Activated T-helper 1 cell treated with anti-CD3 and anti-CD28 coated beads, Interleukin-12 subunit alpha, Interleukin-12 subunit beta, Interleukin-2, Interleukin-4 antibody, amounts not matched to agents 30 ng/mL and 10 ng/mL and 1 ng/mL, durations not matched to agents 14 hours and 24 hours and 36 hours (primary cell): ENCODE results near the gene REXO5. TPM values are rescaled to one million over a fixed set of nuclear protein-coding genes. Genes with fewer than 3 reads are reported as not detected.
A peak's percentile ranks its signal among the peaks of the same experiment; 100 is the strongest.
"Not testable (repeated sequence)": the region's sequence is repeated elsewhere in the genome, so short reads cannot be mapped to it uniquely, and the experiment has no call there.

Experiments
- DNase-seq: peaks from one replicate; pipeline ENCODE4 v3.0.0; 2021; ENCODE audit warnings: low spot score
- H3K27ac Mint-ChIP-seq: one replicate; pipeline ENCODE4 v1.8.0; 2021; ENCODE audit warnings: mild to moderate bottlenecking, mixed read lengths
- H3K27me3 Mint-ChIP-seq: one replicate; pipeline ENCODE4 v1.8.0; 2022; ENCODE audit warnings: mild to moderate bottlenecking, moderate library complexity, mixed read lengths; ENCODE audit not compliant: insufficient read depth
- H3K36me3 Mint-ChIP-seq: one replicate; pipeline ENCODE4 v1.8.0; 2021; ENCODE audit warnings: low read depth, mixed read lengths
- H3K4me1 Mint-ChIP-seq: one replicate; pipeline ENCODE4 v1.8.0; 2021; ENCODE audit warnings: low read depth, mixed read lengths
- H3K4me3 Mint-ChIP-seq: one replicate; pipeline ENCODE4 v1.8.0; 2021; ENCODE audit warnings: mild to moderate bottlenecking, moderate library complexity, mixed read lengths
- H3K9me3 Mint-ChIP-seq: one replicate; pipeline ENCODE4 v1.8.0; 2021; ENCODE audit warnings: mixed read lengths
- intact Hi-C: fragments of 100-400 bp; cut with micrococcal nuclease; formaldehyde crosslinking; loops from one replicate; pipeline ENCODE4 v1.15.1; 2024
- total RNA-seq: library from RNA; stranded (reverse); gene quantifications from 2 replicates; pipeline ENCODE4 v1.2.3, GENCODE V29; 2022

REXO5 gene, protein sequence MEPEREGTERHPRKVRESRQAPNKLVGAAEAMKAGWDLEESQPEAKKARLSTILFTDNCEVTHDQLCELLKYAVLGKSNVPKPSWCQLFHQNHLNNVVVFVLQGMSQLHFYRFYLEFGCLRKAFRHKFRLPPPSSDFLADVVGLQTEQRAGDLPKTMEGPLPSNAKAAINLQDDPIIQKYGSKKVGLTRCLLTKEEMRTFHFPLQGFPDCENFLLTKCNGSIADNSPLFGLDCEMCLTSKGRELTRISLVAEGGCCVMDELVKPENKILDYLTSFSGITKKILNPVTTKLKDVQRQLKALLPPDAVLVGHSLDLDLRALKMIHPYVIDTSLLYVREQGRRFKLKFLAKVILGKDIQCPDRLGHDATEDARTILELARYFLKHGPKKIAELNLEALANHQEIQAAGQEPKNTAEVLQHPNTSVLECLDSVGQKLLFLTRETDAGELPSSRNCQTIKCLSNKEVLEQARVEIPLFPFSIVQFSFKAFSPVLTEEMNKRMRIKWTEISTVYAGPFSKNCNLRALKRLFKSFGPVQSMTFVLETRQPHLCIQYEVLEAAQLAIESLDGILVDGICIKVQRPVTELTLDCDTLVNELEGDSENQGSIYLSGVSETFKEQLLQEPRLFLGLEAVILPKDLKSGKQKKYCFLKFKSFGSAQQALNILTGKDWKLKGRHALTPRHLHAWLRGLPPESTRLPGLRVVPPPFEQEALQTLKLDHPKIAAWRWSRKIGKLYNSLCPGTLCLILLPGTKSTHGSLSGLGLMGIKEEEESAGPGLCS
- total RNA-seq = 7.7 and 8.3 TPM in 2 replicates

DNA sequence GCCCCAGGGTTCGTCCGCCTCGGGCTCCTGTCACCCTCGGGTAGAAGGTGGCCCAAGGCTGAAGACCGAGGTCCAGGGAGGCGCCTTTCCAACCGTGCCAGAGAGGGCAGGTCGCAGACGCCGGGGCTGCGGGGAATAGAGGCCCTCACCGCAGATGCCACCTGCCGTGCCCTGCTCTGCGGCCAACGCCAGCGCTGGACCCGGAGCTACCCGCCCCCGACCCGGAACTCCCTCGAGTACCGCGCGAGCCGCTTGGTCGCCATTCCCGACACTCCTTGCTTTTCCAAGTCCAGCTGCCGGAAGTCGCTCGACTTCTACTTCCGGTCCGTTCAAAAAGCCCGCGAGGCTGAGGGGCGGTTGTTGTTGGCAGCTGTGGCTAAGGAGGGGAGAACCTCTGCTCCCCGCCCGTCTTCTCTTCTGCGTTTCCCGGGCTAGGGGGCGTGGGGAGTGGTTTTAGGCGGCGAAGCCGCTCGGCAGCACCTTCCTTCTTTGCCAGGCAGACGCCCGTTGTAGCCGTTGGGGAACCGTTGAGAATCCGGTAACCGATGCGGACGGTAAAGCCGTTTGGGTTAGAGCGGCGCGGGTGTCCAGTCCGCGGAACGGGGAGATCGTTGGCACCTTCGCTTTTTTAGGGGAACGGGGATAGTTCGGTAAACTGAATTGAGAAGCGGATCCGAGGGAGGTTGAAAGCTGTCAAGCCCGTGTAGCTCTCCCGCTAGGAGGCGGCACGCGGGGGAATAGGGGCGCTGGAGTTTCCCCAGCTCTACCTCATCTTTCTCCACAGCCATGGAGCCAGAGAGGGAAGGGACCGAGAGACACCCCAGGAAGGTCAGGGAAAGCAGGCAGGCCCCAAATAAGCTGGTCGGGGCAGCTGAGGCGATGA lies at the start of gene REXO5, which contains the start of gene ERI2:
TSS of gene REXO5 (plus strand) at position 360 of the 883 bp plus-strand sequence. CDS start at position 787, 427 bp downstream.
TSS of gene ERI2 (minus strand) at position 305 of the 883 bp plus-strand sequence. CDS start at position 263, 42 bp downstream.
- Mint-ChIP-seq H3K27ac (peak within 1 kb of the TSS; percentile 96), H3K36me3 (peaks cover 8% of the 10 kb centered on the region), H3K4me1 (peaks cover 31% of the 10 kb centered on the region), H3K9me3 (no peaks in the 10 kb centered on the region), H3K27me3 (no peaks in the 10 kb centered on the region), H3K4me3 (peak within 1 kb of the TSS; percentile 98)
- DNase-seq = peak; percentile 71
- intact Hi-C loops = loop anchor here (1.0 to 5.0 kb wide), 7 partner anchors 16 to 352 kb away; partner anchors contain the start of genes DCUN1D3, LDAF1, LYRM1 and THUMPD1

DNA sequence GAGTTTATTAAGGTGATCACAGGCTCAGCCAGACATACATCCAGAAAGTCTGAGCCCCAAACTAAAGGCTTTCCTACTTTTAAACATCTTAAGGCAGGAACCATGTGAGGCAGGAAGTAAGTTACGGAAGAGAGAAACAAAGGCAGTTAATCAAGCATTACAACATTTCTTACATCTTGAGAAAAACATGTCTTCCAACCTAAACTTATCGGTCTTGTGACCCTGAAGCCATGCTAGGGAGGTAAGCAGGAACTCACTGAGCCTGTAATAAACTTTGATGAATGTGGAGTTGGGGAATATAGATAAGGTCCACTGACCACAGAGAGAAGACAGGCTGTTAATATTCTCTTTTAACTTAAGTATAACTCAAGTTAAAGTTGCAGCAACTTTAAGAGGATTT lies 46.0 kb upstream of the REXO5 start:
- no peak for DNase-seq
- H3K27ac Mint-ChIP-seq = no peak overlapping the region
- peaks cover 3% of the 10 kb centered on the region for H3K27me3 Mint-ChIP-seq
- H3K36me3 Mint-ChIP-seq = peaks cover 6% of the 10 kb centered on the region
- H3K4me3 Mint-ChIP-seq = no peak overlapping the region
- H3K9me3 Mint-ChIP-seq = peaks cover 26% of the 10 kb centered on the region
- peaks cover 16% of the 10 kb centered on the region for H3K4me1 Mint-ChIP-seq
- intact Hi-C loops = no loop called here

DNA sequence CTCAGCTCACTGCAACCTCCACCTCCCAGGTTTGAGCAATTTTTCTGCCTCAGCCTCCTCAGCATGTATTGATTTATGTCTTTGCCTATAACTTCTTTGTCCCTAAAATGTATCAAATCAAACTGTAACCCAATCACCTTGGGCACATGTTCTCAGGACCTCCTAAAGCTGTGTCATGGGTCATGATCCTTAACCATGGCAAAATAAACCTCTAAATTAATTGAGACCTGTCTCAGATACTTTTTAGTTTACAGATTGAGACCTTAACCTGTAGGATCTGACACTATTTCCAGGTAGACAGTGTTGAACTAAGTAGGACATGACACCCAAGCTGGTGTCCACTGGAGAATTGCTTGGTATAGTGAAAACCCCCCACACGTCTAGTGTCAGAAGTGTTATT lies 45.2 kb upstream of the REXO5 start:
- Mint-ChIP-seq H3K36me3 (peaks cover 6% of the 10 kb centered on the region), H3K9me3 (peaks cover 26% of the 10 kb centered on the region), H3K4me3 (no peak overlapping the region), H3K4me1 (peaks cover 16% of the 10 kb centered on the region), H3K27me3 (peaks cover 3% of the 10 kb centered on the region), H3K27ac (no peak overlapping the region)
- intact Hi-C loops = no loop called here
- no peak for DNase-seq

DNA sequence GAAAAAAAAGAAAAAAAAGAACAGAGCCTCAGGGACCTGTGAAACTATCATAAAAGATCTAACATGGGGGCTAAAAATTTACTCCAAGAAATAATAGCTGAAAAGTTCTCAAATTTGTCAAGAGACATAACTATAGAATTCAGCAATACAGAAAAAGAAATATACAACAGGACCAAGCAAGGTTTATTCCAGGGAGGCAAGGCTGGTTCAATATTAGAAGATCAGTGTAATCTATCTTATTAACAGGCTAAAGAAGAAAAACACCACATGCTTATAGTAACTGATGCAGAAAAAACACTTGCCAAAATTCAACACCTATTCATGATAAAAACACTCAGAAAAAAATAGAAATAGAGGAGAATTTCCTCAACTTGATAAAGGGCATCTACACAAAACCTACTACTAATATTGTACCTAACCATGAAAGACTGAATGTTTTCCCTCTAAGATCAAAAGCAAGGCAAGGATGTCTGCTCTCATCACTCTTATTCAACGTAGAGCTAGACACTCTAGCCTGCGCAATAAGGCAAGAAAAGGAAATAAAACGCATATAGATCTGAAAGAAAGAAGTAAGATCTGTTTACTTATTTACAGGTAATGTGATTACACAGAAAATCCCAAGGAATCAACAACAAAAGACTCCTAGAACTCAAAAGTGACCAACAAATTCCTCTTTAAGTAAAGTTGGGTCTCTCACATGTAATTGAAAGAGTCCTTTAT lies 43.8 kb upstream of the REXO5 start:
- Mint-ChIP-seq H3K27me3 (peaks cover 3% of the 10 kb centered on the region), H3K4me3 (peak overlapping the region; percentile 84), H3K36me3 (peaks cover 6% of the 10 kb centered on the region), H3K4me1 (peaks cover 16% of the 10 kb centered on the region), H3K27ac (no peak overlapping the region), H3K9me3 (peaks cover 26% of the 10 kb centered on the region)
- DNase-seq = no peak
- intact Hi-C loops = loop anchor here (1.0 kb wide), 1 partner anchor 21 kb away; the partner anchor contains the start of gene THUMPD1

DNA sequence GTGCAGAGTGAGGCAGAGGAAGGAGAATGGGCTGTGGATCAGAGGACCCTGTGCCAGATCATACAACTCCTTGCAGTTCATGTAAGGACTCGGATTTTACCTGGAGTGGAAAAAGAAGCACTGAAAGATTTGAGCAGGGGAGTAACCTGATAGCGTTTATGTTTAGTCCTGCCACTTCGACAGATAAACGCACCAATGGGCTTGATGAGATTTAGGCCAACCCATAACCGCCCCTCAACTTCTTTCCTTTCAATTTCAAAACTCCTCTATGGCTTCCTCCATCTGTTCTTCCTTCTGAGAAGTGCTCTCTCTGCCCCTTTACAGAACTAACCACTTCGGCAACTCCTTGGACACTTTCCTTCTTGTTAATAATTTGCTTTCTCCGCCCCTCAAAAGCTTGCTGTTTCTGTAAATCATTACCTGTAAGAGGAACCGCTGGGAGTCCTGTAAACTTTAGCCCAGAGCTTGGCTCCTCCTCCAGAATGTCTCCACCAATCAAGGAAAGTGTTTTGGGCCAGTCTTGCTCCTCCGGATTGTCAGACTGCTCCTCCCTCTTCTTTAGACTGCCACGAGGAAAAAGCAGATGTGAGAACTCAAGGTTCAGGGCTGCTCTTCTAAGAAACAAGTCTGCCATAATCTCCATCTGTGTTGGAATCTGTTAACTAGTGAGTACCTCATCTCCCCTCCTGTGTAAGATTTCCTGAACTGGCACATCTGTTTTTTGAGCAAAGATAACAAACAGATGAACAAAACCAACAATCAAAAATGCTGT lies 42.7 kb upstream of the REXO5 start, which contains the start of gene ACSM3:
TSS of gene ACSM3 (plus strand) at position 554 of the 772 bp plus-strand sequence. CDS start 6,021 bp downstream, outside the sequence.
- DNase-seq = peak; percentile 64
- H3K4me1 Mint-ChIP-seq = peaks cover 16% of the 10 kb centered on the region
- H3K36me3 Mint-ChIP-seq = peaks cover 6% of the 10 kb centered on the region
- H3K27me3 Mint-ChIP-seq = peaks cover 3% of the 10 kb centered on the region
- peak within 1 kb of the TSS; percentile 61 for H3K27ac Mint-ChIP-seq
- intact Hi-C loops = loop anchor here (1.0 kb wide), 1 partner anchor 22 kb away; the partner anchor contains the start of gene THUMPD1
- peak within 1 kb of the TSS; percentile 84 for H3K4me3 Mint-ChIP-seq
- peaks cover 26% of the 10 kb centered on the region for H3K9me3 Mint-ChIP-seq

DNA sequence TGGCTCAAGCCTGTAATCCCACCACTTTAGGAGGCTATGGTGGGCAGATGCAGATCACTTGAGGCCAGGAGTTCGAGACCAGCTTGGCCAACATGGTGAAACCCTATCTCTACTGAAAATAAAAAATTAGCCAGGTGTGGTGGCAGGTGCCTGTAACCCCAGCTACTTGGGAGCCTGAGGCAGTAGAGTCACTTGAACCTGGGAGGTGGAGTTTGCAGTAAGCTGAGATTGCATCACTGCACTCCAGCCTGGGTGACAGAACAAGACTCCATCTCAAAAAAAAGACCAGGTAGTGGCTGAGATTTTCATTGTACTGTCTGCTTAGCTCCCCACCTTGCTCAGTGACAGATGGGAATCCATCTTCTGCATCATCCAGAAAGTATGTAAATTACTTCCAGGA lies 41.9 kb upstream of the REXO5 start:
- H3K27me3 Mint-ChIP-seq, H3K4me3 Mint-ChIP-seq, DNase-seq, H3K27ac Mint-ChIP-seq, H3K36me3 Mint-ChIP-seq, intact Hi-C loops: not testable (repeated sequence)
- H3K4me1 Mint-ChIP-seq = peaks cover 16% of the 10 kb centered on the region
- H3K9me3 Mint-ChIP-seq = peaks cover 26% of the 10 kb centered on the region

DNA sequence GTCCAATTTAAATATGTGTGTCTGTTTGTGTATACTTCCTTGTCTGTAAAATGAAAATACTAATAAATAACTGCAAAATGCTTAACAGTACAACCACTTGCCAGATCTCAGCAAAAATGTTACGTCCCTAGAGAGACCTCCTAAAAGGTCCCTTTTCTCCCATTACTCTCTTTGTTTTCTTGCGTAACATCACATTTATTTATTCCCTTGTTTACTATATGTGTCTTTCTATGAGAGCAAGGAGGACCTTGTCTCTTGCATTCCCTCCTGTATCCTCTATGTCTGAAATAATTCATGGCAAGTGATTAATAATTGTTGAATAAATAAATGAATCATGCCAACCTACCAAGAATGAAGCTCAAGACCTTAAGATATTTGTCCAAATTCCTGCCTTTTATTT lies 40.6 kb upstream of the REXO5 start:
- Mint-ChIP-seq H3K36me3 (peaks cover 6% of the 10 kb centered on the region), H3K27ac (no peak overlapping the region), H3K27me3 (peaks cover 3% of the 10 kb centered on the region), H3K4me3 (no peak overlapping the region), H3K4me1 (peaks cover 16% of the 10 kb centered on the region), H3K9me3 (peaks cover 17% of the 10 kb centered on the region)
- DNase-seq = no peak
- intact Hi-C loops = no loop called here

DNA sequence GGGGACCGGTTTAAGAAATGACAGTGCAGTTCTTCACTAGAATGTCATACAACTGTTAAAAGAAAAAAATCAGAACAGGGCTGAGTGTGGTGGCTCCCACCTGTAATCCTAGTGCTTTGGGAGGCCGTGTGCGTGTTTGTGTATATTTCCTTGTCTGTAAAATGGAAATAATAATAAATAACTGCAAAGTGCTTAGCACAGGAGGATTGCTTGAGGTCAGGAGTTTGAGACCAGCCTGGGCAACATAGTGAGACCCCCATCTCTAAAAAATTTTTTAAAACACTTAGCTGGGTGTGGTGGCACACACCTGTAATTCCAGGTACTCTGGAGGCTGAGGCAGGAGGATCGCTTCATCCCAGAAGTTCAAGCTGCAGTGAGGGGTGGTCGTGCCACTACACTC lies 40.0 kb upstream of the REXO5 start:
- no peak overlapping the region for H3K4me3 Mint-ChIP-seq
- peaks cover 16% of the 10 kb centered on the region for H3K4me1 Mint-ChIP-seq
- DNase-seq = no peak
- H3K36me3 Mint-ChIP-seq = peaks cover 6% of the 10 kb centered on the region
- H3K27me3 Mint-ChIP-seq = peaks cover 3% of the 10 kb centered on the region
- intact Hi-C loops = no loop called here
- H3K27ac Mint-ChIP-seq = no peak overlapping the region
- peaks cover 15% of the 10 kb centered on the region for H3K9me3 Mint-ChIP-seq

DNA sequence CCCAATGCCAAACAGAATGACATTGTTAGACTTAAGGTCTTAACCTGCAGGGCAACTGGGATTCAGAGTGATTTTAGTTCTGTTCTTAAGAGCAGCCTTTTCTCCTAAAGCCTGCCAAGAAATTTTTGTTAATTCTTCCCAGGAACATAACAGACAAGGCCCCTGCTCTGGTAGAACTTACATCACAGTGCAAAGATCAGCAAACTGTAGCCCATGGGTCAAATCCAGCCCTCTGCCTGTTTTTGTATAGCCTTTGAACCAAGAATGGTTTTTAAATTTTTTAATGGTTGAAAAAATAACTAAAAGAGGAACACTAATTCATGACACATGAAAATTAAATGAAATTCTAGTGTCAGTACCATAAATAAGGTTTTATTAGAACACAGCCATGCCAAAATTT lies 38.8 kb upstream of the REXO5 start:
- no peak overlapping the region for H3K27ac Mint-ChIP-seq
- intact Hi-C loops = no loop called here
- peaks cover 2% of the 10 kb centered on the region for H3K36me3 Mint-ChIP-seq
- H3K27me3 Mint-ChIP-seq = no peaks in the 10 kb centered on the region
- peaks cover 4% of the 10 kb centered on the region for H3K9me3 Mint-ChIP-seq
- H3K4me3 Mint-ChIP-seq = no peak overlapping the region
- H3K4me1 Mint-ChIP-seq = peaks cover 16% of the 10 kb centered on the region
- DNase-seq = no peak

DNA sequence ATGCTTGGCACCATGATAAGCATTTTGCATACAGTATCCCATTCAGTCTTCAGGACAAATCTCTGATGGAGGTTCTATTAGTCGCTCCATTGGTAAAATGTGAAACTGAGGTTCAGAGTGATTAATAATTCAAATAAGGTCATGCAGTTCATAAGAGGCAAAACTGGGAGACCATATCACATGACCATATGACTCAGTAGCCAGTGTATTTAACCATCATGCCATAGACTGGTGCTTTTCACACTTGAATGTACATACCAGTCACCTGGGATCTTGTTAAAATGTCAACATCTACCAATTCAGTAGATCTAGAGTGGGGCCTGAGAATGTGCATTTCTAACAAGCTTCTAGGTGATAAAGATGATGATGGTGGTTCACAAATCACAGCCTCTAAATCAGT lies 38.2 kb upstream of the REXO5 start:
- H3K36me3 Mint-ChIP-seq = peaks cover under 1% of the 10 kb centered on the region
- intact Hi-C loops = no loop called here
- no peak overlapping the region for H3K4me3 Mint-ChIP-seq
- H3K27ac Mint-ChIP-seq = no peak overlapping the region
- H3K27me3 Mint-ChIP-seq = no peaks in the 10 kb centered on the region
- DNase-seq = no peak
- peaks cover 11% of the 10 kb centered on the region for H3K4me1 Mint-ChIP-seq
- H3K9me3 Mint-ChIP-seq = no peaks in the 10 kb centered on the region

DNA sequence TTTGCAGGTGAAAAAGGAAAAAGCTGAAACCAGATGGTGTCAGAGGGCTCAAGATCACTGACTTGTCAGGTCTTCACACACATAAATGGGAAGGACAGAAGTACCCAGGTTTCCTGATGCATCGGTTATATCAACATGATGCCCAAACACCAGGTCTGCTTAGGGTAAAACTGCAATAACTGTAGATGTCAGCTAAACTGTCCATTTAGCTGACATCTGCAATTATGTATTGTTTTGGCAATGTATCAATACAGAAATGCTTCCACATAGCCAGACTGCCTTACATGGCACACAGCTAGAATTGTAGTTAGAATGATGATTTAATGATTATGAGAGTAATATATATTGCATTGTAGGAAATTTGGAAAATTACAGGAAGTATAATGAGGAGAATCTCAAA lies 37.5 kb upstream of the REXO5 start:
- H3K27me3 Mint-ChIP-seq = no peaks in the 10 kb centered on the region
- no peak for DNase-seq
- intact Hi-C loops = no loop called here
- no peak overlapping the region for H3K27ac Mint-ChIP-seq
- H3K4me1 Mint-ChIP-seq = peaks cover 4% of the 10 kb centered on the region
- no peak overlapping the region for H3K4me3 Mint-ChIP-seq
- H3K9me3 Mint-ChIP-seq = no peaks in the 10 kb centered on the region
- no peaks in the 10 kb centered on the region for H3K36me3 Mint-ChIP-seq
